Choroid plexus epithelial cell (primary cell): ENCODE data around the gene UBXN6.

ENCODE experiments used
- DNase-seq: peaks from one replicate; pipeline ENCODE4 v3.0.0-alpha.2; 2010; ENCODE audit warnings: low read depth
- H3K4me3 ChIP-seq: 2 replicates; pipeline ENCODE4 v1.5.1; 2011; ENCODE audit warnings: low read depth, mild to moderate bottlenecking, control low read depth, low read length, moderate library complexity
- CTCF ChIP-seq: conservative IDR thresholded peaks from 2 replicates; pipeline ENCODE4 v1.5.1; 2011; ENCODE audit warnings: low read depth, mild to moderate bottlenecking, control low read depth, inconsistent platforms, low read length, moderate library complexity

UBXN6 gene

GRCh38 chr19:4503825-4504170 is 46.2 kb upstream of the UBXN6 start:
- no peak for TF ChIP-seq CTCF
- no peak overlapping the region for H3K4me3 ChIP-seq
- no peak for DNase-seq

- no peak for DNase-seq
- no peak for TF ChIP-seq CTCF
- H3K4me3 ChIP-seq = no peak overlapping the region
Observed at GRCh38 chr19:4503132-4503824, 45.7 kb upstream of the UBXN6 start.

DNA sequence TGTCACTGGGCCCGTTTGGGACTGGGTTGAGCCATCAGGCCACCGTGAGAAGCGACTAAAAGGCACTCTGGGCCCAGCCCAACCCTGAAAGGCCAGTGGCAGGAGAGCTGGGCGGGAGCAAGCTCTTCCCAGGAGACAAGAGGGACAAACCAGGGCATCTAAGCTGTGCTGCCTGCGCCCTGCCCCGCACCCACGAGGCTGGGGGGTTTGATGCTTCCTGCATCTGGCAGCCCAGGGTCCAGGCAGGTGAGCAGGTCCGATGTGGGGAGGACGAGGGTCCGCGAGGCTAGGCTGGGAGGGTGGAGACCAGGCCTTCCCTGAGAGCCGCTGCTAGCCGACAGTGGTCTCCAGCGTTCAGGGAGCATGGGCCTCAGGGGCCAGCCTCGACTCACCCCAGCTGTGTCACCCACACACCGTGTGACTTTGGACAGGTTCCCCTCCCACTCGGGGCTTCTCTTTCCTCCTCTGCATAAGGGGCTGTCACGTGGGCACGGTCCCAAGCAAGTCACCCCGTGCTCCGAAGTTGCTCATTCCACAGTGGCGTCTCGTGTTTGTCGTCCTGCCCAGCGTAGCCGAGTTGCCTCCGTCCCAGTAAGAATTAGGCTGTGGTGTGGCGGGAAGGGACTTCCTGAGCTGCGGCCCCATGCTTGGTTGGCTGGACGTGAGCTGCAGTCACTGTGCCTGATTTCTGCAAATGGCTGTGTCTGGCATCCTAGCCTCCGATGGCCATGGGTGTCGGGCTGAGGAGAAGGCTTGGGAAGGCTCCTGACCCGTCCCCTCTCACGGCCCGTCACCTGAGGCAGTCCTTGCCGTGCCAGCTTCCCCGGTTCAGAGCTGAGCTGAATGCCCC is 44.9 kb upstream of the UBXN6 start:
- no peak for DNase-seq
- H3K4me3 ChIP-seq = no peak overlapping the region
- TF ChIP-seq CTCF = no peak

- no peak overlapping the region for H3K4me3 ChIP-seq
- no peak for TF ChIP-seq CTCF
- no peak for DNase-seq
Observed at GRCh38 chr19:4501691-4502090, 44.1 kb upstream of the UBXN6 start.

DNA sequence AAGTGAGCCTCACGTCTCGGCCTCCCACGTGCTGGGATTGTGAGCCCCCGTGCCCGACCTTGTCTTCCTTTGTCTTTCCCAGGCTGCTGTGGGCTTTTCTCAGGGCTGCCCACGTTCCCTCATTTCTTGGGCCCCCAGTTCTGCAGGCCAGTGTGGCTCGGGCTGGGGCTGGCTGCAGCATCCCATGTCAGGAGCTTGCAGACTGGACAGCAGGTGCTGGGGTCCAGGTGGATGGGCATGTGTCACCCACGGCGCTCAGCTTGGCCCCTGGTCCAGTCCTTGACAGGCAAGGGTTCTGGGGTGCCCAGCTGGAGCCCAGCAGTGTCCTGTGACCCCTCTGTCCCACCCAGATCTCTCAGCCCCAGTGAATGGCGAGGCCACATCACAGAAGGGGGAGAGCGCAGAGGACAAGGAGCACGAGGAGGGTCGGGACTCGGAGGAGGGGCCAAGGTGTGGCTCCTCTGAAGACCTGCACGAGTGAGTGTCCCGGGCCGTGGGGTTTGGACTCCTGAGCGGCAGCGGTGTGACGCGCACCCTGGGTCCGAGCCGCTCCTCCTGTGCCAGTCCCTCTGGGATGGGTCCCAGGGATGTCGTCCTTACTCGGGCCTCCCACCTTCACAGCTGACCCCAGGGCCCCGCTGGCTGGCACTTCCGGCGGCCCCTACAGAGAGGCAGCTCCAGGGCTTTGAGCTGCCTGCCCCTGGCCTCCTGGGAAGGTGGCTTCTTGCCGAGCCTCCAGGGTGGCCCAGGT is 43.4 kb upstream of the UBXN6 start:
- no peak for DNase-seq
- no peak for TF ChIP-seq CTCF
- H3K4me3 ChIP-seq = no peak overlapping the region

- H3K4me3 ChIP-seq = no peak overlapping the region
- TF ChIP-seq CTCF = no peak
Observed at GRCh38 chr19:4499855-4500254, 42.3 kb upstream of the UBXN6 start.

More at GRCh38 chr19:4499855-4500254, 42.3 kb upstream of the UBXN6 start:
- no peak for DNase-seq
